Right lobe of liver (tissue), 6 donors: ENCODE results near the gene CADPS. TPM values are rescaled to one million over a fixed set of nuclear protein-coding genes. Genes with fewer than 3 reads are reported as not detected.
A peak's percentile ranks its signal among the peaks of the same experiment; 100 is the strongest.

Experiments
- ATAC-seq, 4 donors: fragments of 200-7000 bp; cut with Tn5 transposase; one replicate each; pipeline ENCODE4 v1.9.1; 2020; ENCODE audit warnings: mild to moderate bottlenecking in 4 of 4, moderate library complexity in 4 of 4
- DNase-seq, 3 donors: peaks; one replicate each; pipeline ENCODE4 v3.0.0-alpha.2; 2020
- H3K27ac ChIP-seq, 3 donors: fragments of 200-600 bp; one replicate each; pipeline ENCODE4 v1.8.0; 2022
- H3K27me3 ChIP-seq, 2 donors: fragments of 200-600 bp; one replicate each; pipeline ENCODE4 v1.8.0; 2022
- H3K36me3 ChIP-seq, 4 donors: fragments of 200-600 bp; sonication (generic) in 1 of 4; one replicate each; pipeline versions ENCODE4 v1.5.1 to v1.8.0; 2017 to 2022; ENCODE audit warnings: control low read depth in 1 of 4
- H3K4me1 ChIP-seq, 4 donors: fragments of 200-600 bp; sonication (generic) in 1 of 4; one replicate each; pipeline versions ENCODE4 v1.5.1 to v1.8.0; 2017 to 2022; ENCODE audit warnings: control low read depth in 1 of 4
- H3K4me3 ChIP-seq, 3 donors: fragments of 200-600 bp; one replicate each; pipeline ENCODE4 v1.8.0; 2022
- H3K9me3 ChIP-seq, 4 donors: fragments of 200-600 bp; sonication (generic) in 1 of 4; one replicate each; pipeline versions ENCODE4 v1.5.1 to v1.8.0; 2017 to 2022; ENCODE audit warnings: control low read depth in 1 of 4
- CTCF ChIP-seq, 4 donors: fragments of 200-600 bp in 3 of 4; fragments of 450-650 bp in 1 of 4; IDR thresholded peaks; one replicate each; pipeline versions ENCODE4 v1.5.1 to v1.8.0; 2016 to 2022; ENCODE audit warnings: antibody characterized with exemption in 4 of 4, mild to moderate bottlenecking in 2 of 4
- POLR2A ChIP-seq: fragments of 450-650 bp; IDR thresholded peaks from one replicate; pipeline ENCODE4 v1.6.1; 2017; ENCODE audit warnings: antibody characterized with exemption, mild to moderate bottlenecking
- WGBS: methylation state at CpG from one replicate; pipeline ENCODE4 v1.1.6; 2018; ENCODE audit warnings: low coverage, low lambda C conversion rate; ENCODE audit not compliant: insufficient coverage; ENCODE audit errors: missing lambda C conversion rate; 5-methylcytosine and 5-hydroxymethylcytosine counted together
- intact Hi-C, 2 donors: fragments of 100-400 bp; cut with DNase I; formaldehyde crosslinking; loops; one replicate each; pipeline versions ENCODE4 v1.11.2 to v1.14.1; 2022
- total RNA-seq, 6 experiments: library from RNA; depleted of rRNA in 2 of 6; stranded (reverse); fragments of >200 nt in 2 of 6; fragmentation: NEBNext Ultra II Directional in 3 of 6; extraction: Animal tissue kit (Norgen Biotek cat#: 25700) in 3 of 6; gene quantifications; one replicate each; pipeline versions ENCODE4 v1.1.0 to v1.2.4, GENCODE V29; 2016 to 2023
- donor health status: DM: no; HTN: yes; CAD: no.
- donor health status: DM: no; HTN: no; CAD: no.
- donor health status: DM: no; HTN: no; CAD: no.
- donor health status: DM: no; HTN: yes; CAD: no.
- donor health status: DM: no; HTN: yes; CAD: no.

CADPS gene
- total RNA-seq, 6 experiments from 2014 or later: 0.06 to 0.98 TPM; not detected in 4

- H3K27me3 ChIP-seq: no peaks in the 10 kb centered on the region
- H3K4me1 ChIP-seq: no peaks in the 10 kb centered on the region
- peak in 2 of 4 donors; percentile 36 for ATAC-seq
- DNase-seq: no peak
- no peaks in the 10 kb centered on the region for H3K9me3 ChIP-seq
- intact Hi-C loops: loop anchor here in 1 of 2 donors (10.0 kb wide), 1 partner anchor 214 kb away; no protein-coding TSS in a partner anchor
- H3K36me3 ChIP-seq: no peaks in the 10 kb centered on the region
- H3K27ac ChIP-seq: no peak overlapping the region
- no peak overlapping the region for H3K4me3 ChIP-seq
- TF ChIP-seq POLR2A (no peak), CTCF (IDR thresholded peaks at IDR 0.05) (peak; percentile 11 to 52 (median 36))
- 11% methylated on average over 7 of the region's 8 CpGs for WGBS
Measured at GRCh38 chr3:62558549-62559112, 316.6 kb downstream of the CADPS start.

GRCh38 chr3:62557983-62558382 lies 317.2 kb downstream of the CADPS start:
- no peaks in the 10 kb centered on the region for H3K4me1 ChIP-seq
- 70% methylated on average over 3 of the region's 5 CpGs for WGBS
- intact Hi-C loops: loop anchor here in 1 of 2 donors (10.0 kb wide), 1 partner anchor 213 kb away; no protein-coding TSS in a partner anchor
- no peak for ATAC-seq
- no peak overlapping the region for H3K4me3 ChIP-seq
- H3K36me3 ChIP-seq: no peaks in the 10 kb centered on the region
- H3K27me3 ChIP-seq: no peaks in the 10 kb centered on the region
- DNase-seq: no peak
- TF ChIP-seq CTCF (IDR thresholded peaks at IDR 0.05) (no peak), POLR2A (no peak)
- no peak overlapping the region for H3K27ac ChIP-seq
- no peaks in the 10 kb centered on the region for H3K9me3 ChIP-seq

GRCh38 chr3:62557450-62557849 lies 317.8 kb downstream of the CADPS start:
- no peaks in the 10 kb centered on the region for H3K27me3 ChIP-seq
- H3K4me3 ChIP-seq: no peak overlapping the region
- DNase-seq: no peak
- no peaks in the 10 kb centered on the region for H3K36me3 ChIP-seq
- 42% methylated on average over 2 of the region's 5 CpGs for WGBS
- ATAC-seq: no peak
- no peaks in the 10 kb centered on the region for H3K4me1 ChIP-seq
- H3K27ac ChIP-seq: no peak overlapping the region
- TF ChIP-seq POLR2A (no peak), CTCF (IDR thresholded peaks at IDR 0.05) (no peak)
- H3K9me3 ChIP-seq: no peaks in the 10 kb centered on the region
- intact Hi-C loops: loop anchor here in 1 of 2 donors (10.0 kb wide), 1 partner anchor 213 kb away; no protein-coding TSS in a partner anchor

GRCh38 chr3:62556121-62556815 lies 318.9 kb downstream of the CADPS start:
- no peaks in the 10 kb centered on the region for H3K36me3 ChIP-seq
- WGBS: 63% methylated on average over 10 of the region's 10 CpGs
- intact Hi-C loops: loop anchor here in 1 of 2 donors (10.0 kb wide), 1 partner anchor 211 kb away; no protein-coding TSS in a partner anchor
- no peak for DNase-seq
- H3K4me3 ChIP-seq: no peak overlapping the region
- no peaks in the 10 kb centered on the region for H3K27me3 ChIP-seq
- ATAC-seq: no peak
- TF ChIP-seq CTCF (IDR thresholded peaks at IDR 0.05): no peak
- TF ChIP-seq POLR2A: no peak
- no peak overlapping the region for H3K27ac ChIP-seq
- H3K9me3 ChIP-seq: no peaks in the 10 kb centered on the region
- no peaks in the 10 kb centered on the region for H3K4me1 ChIP-seq
